Measurements from ENCODE around the gene GNRH2. TPM values are rescaled to one million over a fixed set of nuclear protein-coding genes. Genes with fewer than 3 reads are reported as not detected.

Gene GNRH2
- total RNA-seq, 4 donors from 2014 or later, result not detected

DNA sequence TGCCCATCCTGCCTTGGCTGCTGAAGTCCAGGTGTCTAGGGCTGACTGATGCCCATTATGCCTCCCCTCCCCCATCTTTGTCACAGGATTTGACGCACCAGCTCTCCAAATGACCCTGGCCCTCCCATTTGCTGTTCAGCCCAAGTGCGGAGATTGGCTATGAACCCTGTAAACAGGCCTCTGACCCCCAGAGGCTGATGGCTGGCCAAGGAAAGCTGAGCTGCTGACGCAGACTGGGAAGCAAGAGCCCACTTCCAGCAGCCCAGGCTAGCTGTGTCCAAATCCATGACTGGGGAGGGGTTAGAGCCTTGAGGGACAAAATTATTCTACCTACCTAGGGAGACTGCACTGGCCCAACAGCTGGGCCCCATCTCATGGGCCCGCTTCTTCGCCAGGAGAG lies 797 bp upstream of the GNRH2 start:
- no peak for DNase-seq (ENCODE audit: low spot score)
- ATAC-seq (ENCODE audit: low FRiP score), result no peak
- TF ChIP-seq, protein P1, sequence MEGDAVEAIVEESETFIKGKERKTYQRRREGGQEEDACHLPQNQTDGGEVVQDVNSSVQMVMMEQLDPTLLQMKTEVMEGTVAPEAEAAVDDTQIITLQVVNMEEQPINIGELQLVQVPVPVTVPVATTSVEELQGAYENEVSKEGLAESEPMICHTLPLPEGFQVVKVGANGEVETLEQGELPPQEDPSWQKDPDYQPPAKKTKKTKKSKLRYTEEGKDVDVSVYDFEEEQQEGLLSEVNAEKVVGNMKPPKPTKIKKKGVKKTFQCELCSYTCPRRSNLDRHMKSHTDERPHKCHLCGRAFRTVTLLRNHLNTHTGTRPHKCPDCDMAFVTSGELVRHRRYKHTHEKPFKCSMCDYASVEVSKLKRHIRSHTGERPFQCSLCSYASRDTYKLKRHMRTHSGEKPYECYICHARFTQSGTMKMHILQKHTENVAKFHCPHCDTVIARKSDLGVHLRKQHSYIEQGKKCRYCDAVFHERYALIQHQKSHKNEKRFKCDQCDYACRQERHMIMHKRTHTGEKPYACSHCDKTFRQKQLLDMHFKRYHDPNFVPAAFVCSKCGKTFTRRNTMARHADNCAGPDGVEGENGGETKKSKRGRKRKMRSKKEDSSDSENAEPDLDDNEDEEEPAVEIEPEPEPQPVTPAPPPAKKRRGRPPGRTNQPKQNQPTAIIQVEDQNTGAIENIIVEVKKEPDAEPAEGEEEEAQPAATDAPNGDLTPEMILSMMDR (IDR thresholded peaks at IDR 0.05), result no peak

- no peak for DNase-seq (ENCODE audit: low spot score)
- no peak for ATAC-seq (ENCODE audit: low FRiP score)
- TF ChIP-seq, protein P1 (IDR thresholded peaks at IDR 0.05), result no peak
Measured at GRCh38 chr20:3044336-3044965, 1.0 kb downstream of the GNRH2 start.

DNA sequence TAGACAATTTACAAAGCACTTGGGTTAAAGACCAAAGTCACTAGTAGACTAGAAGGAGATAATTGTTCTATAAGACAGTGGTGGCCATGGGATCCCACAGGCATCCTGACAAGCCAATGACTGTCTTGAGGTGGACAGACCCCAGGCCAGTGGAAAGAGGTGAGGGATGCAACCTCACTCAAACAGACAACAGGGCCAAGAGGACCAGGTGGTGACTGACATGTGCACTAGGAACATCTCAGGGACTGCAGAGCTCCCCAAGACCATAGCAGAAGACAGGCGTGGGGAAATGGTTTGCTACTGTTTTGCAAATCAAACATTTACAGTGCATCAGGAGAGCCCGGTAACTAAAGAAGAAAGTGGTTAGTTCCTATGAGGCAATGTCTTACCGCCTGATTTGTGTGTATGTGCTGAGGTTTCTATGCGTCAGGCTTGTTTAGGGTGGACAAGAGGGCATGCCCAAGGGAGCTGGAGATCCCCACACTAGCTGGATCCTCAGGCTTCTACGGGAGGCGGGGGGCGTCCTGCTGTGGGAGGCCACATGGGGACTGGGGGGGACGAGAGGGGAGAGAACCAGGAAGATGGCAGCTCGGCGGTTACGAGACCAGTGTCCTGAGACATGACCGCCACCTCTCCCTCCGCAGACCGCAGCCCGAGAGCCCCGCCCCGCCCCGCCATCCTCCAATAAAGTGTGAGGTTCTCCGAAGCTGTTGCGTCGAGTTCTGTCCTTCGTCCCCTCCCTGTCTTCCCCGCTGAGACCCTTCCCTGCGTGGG lies 1.8 kb downstream of the GNRH2 start:
- ATAC-seq (ENCODE audit: low FRiP score) (peak; percentile 70), DNase-seq (ENCODE audit: low spot score) (peak; percentile 55)
- TF ChIP-seq, protein P1 (IDR thresholded peaks at IDR 0.05), result no peak

- DNase-seq (ENCODE audit: low spot score) (peak; percentile 51), ATAC-seq (ENCODE audit: low FRiP score) (peak; percentile 88)
- TF ChIP-seq, protein P1 (IDR thresholded peaks at IDR 0.05), result no peak
Measured at GRCh38 chr20:3045816-3046676, 2.6 kb downstream of the GNRH2 start, which contains the start of gene MRPS26. TSS of gene MRPS26 (plus strand) at chr20:3046052. CDS start at chr20:3046069, 17 bp downstream.

GRCh38 chr20:3046677-3047462 lies 3.4 kb downstream of the GNRH2 start:
- no peak for ATAC-seq (ENCODE audit: low FRiP score)
- TF ChIP-seq, protein P1 (IDR thresholded peaks at IDR 0.05), result no peak
- no peak for DNase-seq (ENCODE audit: low spot score)

All from omental fat pad (tissue), 4 donors.